Measurements from ENCODE around the gene ATF1. TPM values are rescaled to one million over a fixed set of nuclear protein-coding genes. Genes with fewer than 3 reads are reported as not detected.

The ATF1 gene
- total and polyA plus RNA-seq, 10 of the 15 experiments (the other 5 are each of a cell fraction or from before 2014, with no cell fraction given): 15.4 to 92.0 (median 33.6) TPM

GRCh38 chr12:50772470-50772869 is 8.6 kb downstream of the ATF1 start:
- intact Hi-C loops (cut with micrococcal nuclease; ENCODE audit: unreplicated experiment) (no loop called here), in situ Hi-C loops (cut with MboI) (no loop called here)
- no TSS peak for BruUV-seq (replicated peaks)
- DNase-seq (ENCODE audit: low read depth, low spot score) (no peak), FAIRE-seq (no peak), ATAC-seq (no peak)
- ChIA-PET CTCF (no interaction called here), RAD21 (ENCODE audit: unreplicated experiment) (no interaction called here), SMC1A (ENCODE audit: uncharacterized antibody, unreplicated experiment) (no interaction called here), POLR2A (no interaction called here)
- H3K36me3 ChIP-seq (ENCODE audit: control insufficient read depth in 2 of 2, insufficient read depth in 2 of 2, low read length in 1 of 2): no peaks in the 10 kb centered on the region; a peak in 3 of 4 replicates
- TF ChIP-seq SUZ12 (IDR thresholded peaks at IDR 0.05; ENCODE audit: unreplicated experiment): no peak
- TF ChIP-seq POLR2AphosphoS2 (IDR thresholded peaks at IDR 0.05; ENCODE audit: low read depth, low read length): no peak
- TF ChIP-seq SMC3 (IDR thresholded peaks at IDR 0.05; ENCODE audit: borderline replicate concordance, low read length): no peak
- no peak for TF ChIP-seq E4F1 (IDR thresholded peaks at IDR 0.05; ENCODE audit: borderline replicate concordance, partially characterized antibody)
- no peak for TF ChIP-seq CHD4 (IDR thresholded peaks at IDR 0.05)
- no peak for TF ChIP-seq POLR2A (IDR thresholded peaks at IDR 0.05; ENCODE audit: low read depth, low read length)
- no peak for TF ChIP-seq IKZF2 (IDR thresholded peaks at IDR 0.05)
- no peak for TF ChIP-seq DPF2 (IDR thresholded peaks at IDR 0.05)
- TF ChIP-seq MTA2 (IDR thresholded peaks at IDR 0.05; ENCODE audit: low read depth): no peak
- no peak for TF ChIP-seq YBX1 (IDR thresholded peaks at IDR 0.05)
- H3K79me2 ChIP-seq (ENCODE audit: control insufficient read depth, insufficient read depth, low read length): peaks cover 23% of the 10 kb centered on the region
- no peak overlapping the region for H3K9ac ChIP-seq (ENCODE audit: control insufficient read depth, insufficient read depth, low read length)
- no peak overlapping the region for H2AFZ ChIP-seq (ENCODE audit: control insufficient read depth, low read depth, low read length)
- H3K27me3 ChIP-seq (replicated peaks in 1 of 2; ENCODE audit: control insufficient read depth in 2 of 2, insufficient read depth in 2 of 2, low read length in 1 of 2): no peaks in the 10 kb centered on the region
- H3K4me1 ChIP-seq (ENCODE audit: control insufficient read depth, insufficient read depth, low read length): no peaks in the 10 kb centered on the region
- H3K4me3 ChIP-seq: no peak overlapping the region
- H3K27ac ChIP-seq (ENCODE audit: control insufficient read depth, insufficient read depth): no peak overlapping the region
- H3K9me3 ChIP-seq (replicated peaks; ENCODE audit: control insufficient read depth, insufficient read depth, low read length): no peaks in the 10 kb centered on the region; the same call in 2 of the 3 replicates
- WGBS (ENCODE audit: insufficient coverage, insufficient replicate concordance, low lambda C conversion rate, missing lambda C conversion rate): 94% methylated on average over 5 of the region's 5 CpGs
- no peaks in the 10 kb centered on the region for H4K20me1 ChIP-seq (ENCODE audit: control insufficient read depth, insufficient read depth)
- H3K4me2 ChIP-seq (ENCODE audit: control insufficient read depth, insufficient read depth): no peak overlapping the region

Measured in GM12878 (cell line).